Measurements from ENCODE around the gene CCDC148.

- TF ChIP-seq TAF1 (IDR thresholded peaks at IDR 0.05; ENCODE audit: borderline replicate concordance, insufficient read depth, low read length) (no peak), REST (IDR thresholded peaks at IDR 0.05; ENCODE audit: insufficient read depth in 1 of 2, low read depth in 2 of 2, low read length in 2 of 2) (no peak), SIN3A (IDR thresholded peaks at IDR 0.05; ENCODE audit: borderline replicate concordance, insufficient read depth, low read length) (no peak)
These were observed 282.1 kb downstream of the CCDC148 start for GRCh38 chr2:158174495-158174894.
